Measurements from ENCODE around the gene DAGLA.

DNA sequence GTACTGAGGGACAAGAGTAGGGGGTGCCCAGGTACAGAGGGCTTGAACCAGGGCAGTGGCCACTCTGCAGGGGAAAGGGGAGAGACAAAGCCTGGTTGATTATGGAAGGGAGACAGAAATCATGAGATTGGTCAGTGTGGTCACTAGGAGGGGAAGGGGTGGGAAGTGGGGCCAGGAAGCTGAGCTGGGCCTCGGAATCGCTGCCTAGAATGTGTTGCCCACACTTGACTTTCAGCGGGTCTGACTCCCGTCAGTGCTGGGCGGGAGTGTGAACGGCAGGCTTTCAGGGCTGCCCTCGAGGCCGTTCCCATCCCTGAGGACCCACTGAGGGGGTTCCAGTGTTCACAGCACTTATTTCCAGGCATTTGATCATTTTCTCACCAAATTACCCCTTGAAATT lies 5.9 kb downstream of the DAGLA start:
- TF ChIP-seq CTCF (IDR thresholded peaks at IDR 0.05) (no peak), EP300 (IDR thresholded peaks at IDR 0.05) (no peak)
